NB4 (cell line): ENCODE measurements around the gene CHST8.

Experiments
- POLR2A ChIP-seq: IDR thresholded peaks from 2 replicates; pipeline ENCODE4 v1.6.1; 2011; ENCODE audit warnings: mild to moderate bottlenecking; ENCODE audit not compliant: insufficient read length; ENCODE audit errors: extremely low read depth
- TF ChIP-seq, protein P1 (sequence below): IDR thresholded peaks from one replicate; pipeline ENCODE4 v1.5.1; 2012; ENCODE audit warnings: low read depth, low read length

DNA sequence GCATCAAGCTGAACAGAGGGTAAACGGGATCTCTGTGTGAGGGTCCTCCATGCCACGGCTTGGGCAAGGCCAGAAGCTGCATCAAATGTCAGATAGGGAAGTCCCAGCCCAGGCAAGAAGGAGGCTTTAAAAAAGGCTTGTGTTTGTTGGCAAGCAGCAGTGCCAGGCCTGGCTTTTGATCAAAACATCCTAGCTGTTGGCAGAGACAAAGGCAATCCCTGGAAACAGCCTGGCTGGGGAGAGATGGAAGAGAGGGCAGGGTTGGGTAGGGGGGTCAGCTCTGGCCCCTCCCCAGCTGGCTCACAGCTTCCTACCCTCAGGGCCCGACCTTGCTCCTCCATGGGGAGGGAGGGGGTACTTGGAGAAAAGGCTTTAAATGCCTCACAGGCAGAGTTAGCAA is 113.2 kb downstream of the CHST8 start:
- TF ChIP-seq, protein P1, sequence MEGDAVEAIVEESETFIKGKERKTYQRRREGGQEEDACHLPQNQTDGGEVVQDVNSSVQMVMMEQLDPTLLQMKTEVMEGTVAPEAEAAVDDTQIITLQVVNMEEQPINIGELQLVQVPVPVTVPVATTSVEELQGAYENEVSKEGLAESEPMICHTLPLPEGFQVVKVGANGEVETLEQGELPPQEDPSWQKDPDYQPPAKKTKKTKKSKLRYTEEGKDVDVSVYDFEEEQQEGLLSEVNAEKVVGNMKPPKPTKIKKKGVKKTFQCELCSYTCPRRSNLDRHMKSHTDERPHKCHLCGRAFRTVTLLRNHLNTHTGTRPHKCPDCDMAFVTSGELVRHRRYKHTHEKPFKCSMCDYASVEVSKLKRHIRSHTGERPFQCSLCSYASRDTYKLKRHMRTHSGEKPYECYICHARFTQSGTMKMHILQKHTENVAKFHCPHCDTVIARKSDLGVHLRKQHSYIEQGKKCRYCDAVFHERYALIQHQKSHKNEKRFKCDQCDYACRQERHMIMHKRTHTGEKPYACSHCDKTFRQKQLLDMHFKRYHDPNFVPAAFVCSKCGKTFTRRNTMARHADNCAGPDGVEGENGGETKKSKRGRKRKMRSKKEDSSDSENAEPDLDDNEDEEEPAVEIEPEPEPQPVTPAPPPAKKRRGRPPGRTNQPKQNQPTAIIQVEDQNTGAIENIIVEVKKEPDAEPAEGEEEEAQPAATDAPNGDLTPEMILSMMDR, result no peak
- no peak for TF ChIP-seq POLR2A
